ENCODE data around the gene NLGN2.

DNA sequence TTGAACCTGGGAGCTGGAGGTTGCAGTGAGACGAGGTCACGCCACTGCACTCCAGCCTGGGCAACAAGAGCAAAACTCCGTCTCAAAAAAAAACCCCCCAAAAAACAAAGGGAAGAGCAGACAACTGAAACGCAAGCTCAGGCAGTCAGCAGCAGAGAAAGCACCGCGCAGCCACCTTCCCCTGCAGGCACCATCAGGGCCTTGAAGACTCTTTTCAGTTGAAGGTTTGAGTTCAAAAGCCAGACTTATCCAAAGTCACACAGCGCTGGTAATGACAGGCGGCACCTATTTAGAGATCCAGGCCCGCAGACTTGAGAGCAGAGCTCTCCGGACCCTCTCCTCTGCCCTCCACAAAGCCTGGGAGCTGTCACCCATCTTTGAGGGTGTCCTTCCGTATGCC, 60.6 kb downstream of the NLGN2 start:
- TF ChIP-seq, protein P1, sequence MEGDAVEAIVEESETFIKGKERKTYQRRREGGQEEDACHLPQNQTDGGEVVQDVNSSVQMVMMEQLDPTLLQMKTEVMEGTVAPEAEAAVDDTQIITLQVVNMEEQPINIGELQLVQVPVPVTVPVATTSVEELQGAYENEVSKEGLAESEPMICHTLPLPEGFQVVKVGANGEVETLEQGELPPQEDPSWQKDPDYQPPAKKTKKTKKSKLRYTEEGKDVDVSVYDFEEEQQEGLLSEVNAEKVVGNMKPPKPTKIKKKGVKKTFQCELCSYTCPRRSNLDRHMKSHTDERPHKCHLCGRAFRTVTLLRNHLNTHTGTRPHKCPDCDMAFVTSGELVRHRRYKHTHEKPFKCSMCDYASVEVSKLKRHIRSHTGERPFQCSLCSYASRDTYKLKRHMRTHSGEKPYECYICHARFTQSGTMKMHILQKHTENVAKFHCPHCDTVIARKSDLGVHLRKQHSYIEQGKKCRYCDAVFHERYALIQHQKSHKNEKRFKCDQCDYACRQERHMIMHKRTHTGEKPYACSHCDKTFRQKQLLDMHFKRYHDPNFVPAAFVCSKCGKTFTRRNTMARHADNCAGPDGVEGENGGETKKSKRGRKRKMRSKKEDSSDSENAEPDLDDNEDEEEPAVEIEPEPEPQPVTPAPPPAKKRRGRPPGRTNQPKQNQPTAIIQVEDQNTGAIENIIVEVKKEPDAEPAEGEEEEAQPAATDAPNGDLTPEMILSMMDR (IDR thresholded peaks at IDR 0.05): no peak
- TF ChIP-seq POLR2A (IDR thresholded peaks at IDR 0.05): no peak
- TF ChIP-seq EP300 (IDR thresholded peaks at IDR 0.05): no peak
- no peak for TF ChIP-seq POLR2AphosphoS5 (IDR thresholded peaks at IDR 0.05)

Measured in sigmoid colon (tissue), 4 donors.